GM18867 (cell line): Measurements from ENCODE around the gene ASF1B.

ENCODE experiments used
- ATAC-seq: cut with Tn5 transposase; IDR thresholded peaks from one replicate; pipeline ENCODE4 v1.9.1; 2021; ENCODE audit warnings: mild to moderate bottlenecking, moderate library complexity; ENCODE audit not compliant: unreplicated experiment

Gene ASF1B

DNA sequence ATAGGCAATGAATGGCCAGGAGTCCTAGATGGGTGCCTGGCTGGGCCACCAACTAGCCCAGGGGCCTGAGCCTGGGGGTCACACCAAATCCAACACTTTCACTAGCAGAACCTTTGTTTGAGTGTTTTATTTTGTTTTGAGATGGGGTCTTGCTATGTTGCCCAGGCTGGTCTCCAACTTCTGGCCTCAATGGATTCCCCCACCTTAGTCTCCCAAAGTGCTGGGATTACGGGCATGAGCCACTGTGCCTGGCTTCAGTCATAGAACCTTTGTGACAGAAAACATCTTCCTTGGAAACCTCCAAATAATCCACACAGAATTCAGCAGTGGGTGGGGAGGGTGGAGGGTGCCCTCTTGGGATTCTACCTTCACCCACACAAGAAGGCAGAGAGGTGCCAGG, 24.9 kb downstream of the ASF1B start:
- ATAC-seq, result no peak

- ATAC-seq, result no peak
Observed at GRCh38 chr19:14110650-14111049, 25.7 kb downstream of the ASF1B start.

- no peak for ATAC-seq
Observed at GRCh38 chr19:14107581-14108461, 28.6 kb downstream of the ASF1B start.

GRCh38 chr19:14106840-14107239, 29.5 kb downstream of the ASF1B start:
- ATAC-seq, result no peak

DNA sequence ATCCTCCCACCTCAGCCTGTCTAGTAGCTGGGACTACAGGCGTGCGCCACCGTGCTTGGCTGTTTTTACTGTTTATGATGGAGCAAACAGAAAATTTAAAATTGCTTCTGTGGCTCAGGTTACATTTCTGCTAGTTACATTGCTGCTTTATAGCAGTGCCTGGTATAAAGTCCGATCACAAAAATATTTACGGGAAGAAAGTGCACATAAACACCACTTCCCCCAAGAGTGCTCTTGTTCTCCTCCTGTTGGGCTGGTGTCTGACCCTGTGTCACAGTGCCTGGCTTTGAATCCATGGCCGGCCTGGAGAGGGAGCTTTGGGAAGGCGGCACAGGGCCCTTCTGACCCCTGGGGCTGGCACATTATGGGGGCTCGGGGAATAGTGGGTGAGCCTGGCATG, 30.7 kb downstream of the ASF1B start:
- ATAC-seq, result no peak

DNA sequence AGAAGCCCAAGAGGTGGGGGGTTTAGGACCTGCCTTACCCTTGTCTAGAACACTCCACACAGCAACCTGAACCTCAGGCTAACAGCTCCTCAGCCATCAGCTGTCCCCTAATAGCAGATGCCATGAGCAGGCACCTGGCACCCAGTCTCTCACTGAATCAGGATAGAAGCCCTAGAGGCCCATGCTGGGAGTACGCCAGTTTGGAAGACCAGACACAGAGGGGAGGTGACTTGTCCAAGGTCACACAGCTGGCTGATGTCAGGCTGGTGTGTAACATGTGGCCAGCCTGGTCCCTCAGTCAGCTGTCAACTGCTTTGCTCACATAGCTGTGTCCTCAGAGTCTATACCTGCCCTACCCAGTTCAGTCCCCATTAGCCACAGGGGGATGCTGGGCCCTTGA, 33.1 kb downstream of the ASF1B start:
- no peak for ATAC-seq

DNA sequence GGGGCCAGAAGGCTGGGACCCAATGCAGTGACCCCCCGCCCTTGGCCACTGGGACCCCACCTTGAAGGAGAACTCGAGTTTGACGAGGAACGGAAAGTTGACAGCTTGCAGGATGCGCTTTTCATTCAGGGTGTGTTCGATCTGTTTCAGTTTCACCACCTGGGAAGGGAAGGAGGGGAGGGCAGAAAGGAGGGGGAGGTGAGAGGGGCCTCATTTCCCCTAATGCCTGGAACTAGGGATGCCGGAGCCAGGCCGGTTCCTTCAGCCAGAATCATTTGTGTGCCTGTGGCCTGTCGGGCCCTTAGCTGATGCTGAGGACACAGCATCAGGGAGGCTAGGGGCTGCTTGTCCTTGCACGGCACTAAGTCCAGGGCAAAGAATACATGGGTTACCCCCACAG, 33.6 kb downstream of the ASF1B start:
- no peak for ATAC-seq

DNA sequence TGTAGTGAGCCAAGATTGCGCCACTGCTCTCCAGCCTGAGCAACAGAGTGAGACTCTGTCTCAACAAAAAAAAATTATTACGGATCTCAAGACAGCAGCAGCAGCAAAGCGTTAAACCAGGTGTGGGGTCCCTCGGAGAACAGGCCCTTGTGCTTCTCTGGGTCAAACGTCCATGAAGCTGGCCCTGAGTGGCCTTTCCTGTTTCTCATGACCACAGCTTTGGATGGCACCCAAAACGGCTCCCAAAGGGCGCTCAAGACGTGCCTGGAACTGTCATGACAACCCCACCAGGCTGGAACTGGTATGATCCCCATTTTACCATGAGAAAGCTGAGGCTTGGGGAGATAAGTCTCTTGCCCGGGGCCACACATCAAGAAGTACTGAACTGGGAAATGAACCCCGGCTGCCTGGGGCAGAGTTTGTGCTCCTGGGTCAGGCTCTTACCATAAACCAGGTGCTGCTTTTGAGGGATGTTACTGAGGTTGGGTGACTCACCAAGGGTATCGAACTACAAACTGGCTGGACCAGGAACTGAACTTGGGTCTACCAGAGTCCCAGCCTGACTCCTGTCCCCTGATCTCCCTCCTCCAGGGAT, 34.2 kb downstream of the ASF1B start:
- no peak for ATAC-seq

DNA sequence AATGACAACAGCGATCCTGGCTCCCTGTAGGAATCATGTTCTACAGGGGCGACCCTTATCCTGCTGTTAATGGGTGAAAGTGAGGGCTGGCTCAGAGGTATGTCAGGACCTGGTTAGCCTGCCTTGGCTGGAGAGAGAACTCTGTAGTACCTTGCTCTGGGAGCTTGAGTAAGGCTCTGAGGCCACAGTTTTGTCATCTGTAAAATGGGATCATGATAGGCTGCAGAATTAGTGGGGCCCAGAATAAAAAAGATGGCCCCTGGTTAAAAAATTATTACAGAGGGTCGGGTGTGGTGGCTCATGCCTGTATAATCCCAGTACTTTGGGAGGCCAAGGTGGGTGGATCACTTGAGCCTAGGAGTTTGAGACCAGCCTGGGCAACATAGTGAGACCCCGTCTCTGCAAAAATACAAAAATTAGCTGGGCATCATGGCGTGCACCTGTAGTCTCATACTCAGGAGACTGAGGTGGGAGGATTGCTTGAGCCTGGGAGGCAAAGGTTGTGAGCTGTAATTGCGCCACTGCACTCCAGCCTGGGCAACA, 35.3 kb downstream of the ASF1B start:
- ATAC-seq, result no peak

GRCh38 chr19:14097532-14098151, 38.7 kb downstream of the ASF1B start:
- no peak for ATAC-seq

GRCh38 chr19:14096272-14096992, 40.0 kb downstream of the ASF1B start:
- no peak for ATAC-seq

DNA sequence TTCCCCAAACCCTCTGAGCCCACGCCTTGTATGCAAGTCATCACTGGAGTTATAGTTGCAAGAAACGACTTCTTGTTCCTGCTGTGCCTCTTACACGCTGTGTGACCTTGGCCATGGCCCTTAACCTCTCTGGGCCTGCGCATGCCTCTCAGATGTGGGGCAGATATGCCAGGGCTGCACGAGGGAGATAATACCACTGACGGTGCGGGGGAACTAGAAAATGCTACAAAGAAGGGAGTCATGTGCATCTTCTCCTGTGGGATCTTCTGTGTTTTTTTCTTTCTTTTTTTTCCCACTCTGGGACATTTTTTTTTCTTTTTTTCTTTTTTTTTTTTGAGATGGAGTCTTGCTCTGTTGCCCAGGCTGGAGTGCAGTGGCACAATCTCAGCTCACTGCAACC, 41.5 kb downstream of the ASF1B start:
- ATAC-seq, result no peak

GRCh38 chr19:14093117-14093823, 43.1 kb downstream of the ASF1B start:
- ATAC-seq, result no peak

- ATAC-seq, result peak; percentile 2
Observed at GRCh38 chr19:14091813-14092462, 44.5 kb downstream of the ASF1B start.

- ATAC-seq, result peak; percentile 60
Observed at GRCh38 chr19:14091081-14091812, 45.1 kb downstream of the ASF1B start.

DNA sequence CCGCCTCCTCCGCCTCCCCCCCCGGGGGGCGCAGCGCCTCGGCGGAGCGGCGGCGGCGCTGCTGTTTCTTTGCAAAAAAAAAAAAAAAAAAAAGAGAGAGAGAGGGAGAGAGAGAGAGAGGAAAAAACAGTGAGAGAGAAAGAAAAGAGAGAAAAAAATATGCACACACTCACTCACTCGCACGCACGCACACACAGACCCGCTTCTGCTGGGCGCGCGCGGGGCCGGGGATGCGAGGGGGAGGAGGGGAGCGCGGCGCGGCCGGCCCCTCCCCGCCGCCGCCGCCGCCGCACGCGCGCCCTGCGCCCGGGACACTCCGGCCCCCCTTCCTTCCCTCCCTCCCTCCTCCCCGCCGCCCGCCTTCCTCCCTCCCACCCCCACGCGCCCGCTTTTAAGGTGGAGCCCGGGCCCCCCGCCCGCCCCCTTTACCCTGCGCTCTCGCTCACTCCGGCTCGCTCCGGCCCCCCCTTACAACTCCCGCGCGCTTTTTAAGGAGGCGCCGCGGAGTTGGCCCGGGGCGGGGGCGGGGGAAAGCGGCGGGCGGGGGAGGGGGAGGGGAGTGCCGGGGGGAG, 45.8 kb downstream of the ASF1B start, which contains the start of gene SAMD1:
SAMD1 (minus strand) TSS at position 243 of the 572 bp plus-strand sequence.
- ATAC-seq, result peak; percentile 32

DNA sequence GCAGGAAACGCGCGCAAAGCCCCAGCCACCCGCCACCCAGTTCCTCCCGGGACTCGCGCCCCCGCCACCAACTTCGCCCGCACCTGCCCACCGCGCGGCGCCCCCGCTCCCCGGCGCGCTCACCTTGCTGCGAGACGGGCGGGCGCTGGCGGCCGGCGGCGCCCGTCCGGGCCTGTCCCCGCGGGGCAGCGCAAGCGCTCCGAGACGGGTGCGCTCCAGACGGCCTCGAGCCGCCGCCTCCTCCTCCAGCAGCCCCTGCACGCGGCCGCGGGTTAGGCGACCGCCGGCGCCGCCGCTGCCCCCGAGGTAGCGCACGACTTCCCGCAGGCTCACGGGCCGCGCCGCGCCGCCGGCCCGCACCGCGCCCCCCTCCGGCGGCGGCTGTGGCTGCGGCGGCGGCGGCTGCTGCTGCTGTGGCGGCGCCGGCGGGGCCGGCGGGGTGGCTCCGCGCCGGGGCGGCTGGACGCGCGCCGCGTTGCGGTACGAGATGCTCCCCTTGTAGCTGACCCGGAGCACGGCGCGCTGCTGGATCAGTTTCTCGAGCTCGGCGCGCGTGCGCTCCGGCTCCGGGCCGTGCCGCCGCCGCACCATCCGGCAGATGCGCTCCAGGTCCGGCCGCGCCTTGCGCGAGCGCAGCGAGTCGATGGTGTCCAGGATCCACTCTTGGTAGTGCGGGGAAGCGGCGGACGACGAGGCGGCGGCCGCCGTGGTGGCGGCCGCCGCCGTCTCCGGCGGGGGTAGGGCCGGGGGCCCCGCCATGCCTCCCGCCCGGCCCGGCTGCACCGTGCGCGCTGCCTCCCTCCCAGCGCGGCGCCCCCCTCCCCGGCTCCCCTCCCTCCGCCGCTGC, 46.5 kb downstream of the ASF1B start:
- ATAC-seq, result peak; percentile 20

DNA sequence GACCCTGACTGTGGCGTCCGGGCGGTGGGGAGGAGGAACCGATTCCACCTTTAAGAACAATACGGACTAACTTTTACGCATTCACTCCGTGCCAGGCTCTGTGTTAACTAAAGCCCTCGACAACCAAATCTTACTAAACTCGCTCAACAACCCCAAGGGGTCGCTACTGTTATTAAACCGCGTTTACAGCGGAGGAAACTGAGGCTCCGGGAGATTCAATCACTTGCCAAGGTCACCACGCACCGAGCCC, 47.1 kb downstream of the ASF1B start:
- ATAC-seq, result no peak
